ENCODE measurements around the gene MIPEP. TPM values are rescaled to one million over a fixed set of nuclear protein-coding genes. Genes with fewer than 3 reads are reported as not detected.

The MIPEP gene
- total RNA-seq, 4 donors from 2014 or later, result 5.2 to 20.1 (median 17.8) TPM

DNA sequence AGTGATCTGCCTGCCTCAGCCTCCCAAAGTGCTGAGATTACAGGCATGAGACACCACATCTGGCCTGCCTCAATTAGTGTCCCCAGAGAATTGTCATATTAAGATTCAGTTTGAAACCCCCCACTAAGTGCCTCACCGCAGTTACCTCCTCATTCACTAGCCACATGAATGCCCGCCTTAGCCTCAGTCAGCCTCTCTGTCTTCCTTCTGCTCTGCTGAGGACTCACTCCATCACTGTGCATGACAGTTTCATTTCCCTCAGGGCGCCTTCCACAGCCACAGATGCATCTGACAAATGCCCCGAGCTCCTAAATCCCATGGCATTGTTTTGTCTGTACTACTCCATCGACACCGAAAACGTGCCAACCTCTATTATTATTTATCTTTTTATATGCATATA is 23.3 kb downstream of the MIPEP start:
- Histone ChIP-seq H3K36me3 (no peaks in the 10 kb centered on the region), H3K27me3 (no peaks in the 10 kb centered on the region), H3K9me3 (no peaks in the 10 kb centered on the region), H3K4me3 (no peak overlapping the region), H3K27ac (no peak overlapping the region), H3K4me1 (no peaks in the 10 kb centered on the region)
- TF ChIP-seq, protein P1, sequence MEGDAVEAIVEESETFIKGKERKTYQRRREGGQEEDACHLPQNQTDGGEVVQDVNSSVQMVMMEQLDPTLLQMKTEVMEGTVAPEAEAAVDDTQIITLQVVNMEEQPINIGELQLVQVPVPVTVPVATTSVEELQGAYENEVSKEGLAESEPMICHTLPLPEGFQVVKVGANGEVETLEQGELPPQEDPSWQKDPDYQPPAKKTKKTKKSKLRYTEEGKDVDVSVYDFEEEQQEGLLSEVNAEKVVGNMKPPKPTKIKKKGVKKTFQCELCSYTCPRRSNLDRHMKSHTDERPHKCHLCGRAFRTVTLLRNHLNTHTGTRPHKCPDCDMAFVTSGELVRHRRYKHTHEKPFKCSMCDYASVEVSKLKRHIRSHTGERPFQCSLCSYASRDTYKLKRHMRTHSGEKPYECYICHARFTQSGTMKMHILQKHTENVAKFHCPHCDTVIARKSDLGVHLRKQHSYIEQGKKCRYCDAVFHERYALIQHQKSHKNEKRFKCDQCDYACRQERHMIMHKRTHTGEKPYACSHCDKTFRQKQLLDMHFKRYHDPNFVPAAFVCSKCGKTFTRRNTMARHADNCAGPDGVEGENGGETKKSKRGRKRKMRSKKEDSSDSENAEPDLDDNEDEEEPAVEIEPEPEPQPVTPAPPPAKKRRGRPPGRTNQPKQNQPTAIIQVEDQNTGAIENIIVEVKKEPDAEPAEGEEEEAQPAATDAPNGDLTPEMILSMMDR (IDR thresholded peaks at IDR 0.05), result no peak
- TF ChIP-seq EP300 (IDR thresholded peaks at IDR 0.05; ENCODE audit: low read depth) (no peak), POLR2AphosphoS5 (IDR thresholded peaks at IDR 0.05) (no peak), POLR2A (IDR thresholded peaks at IDR 0.05) (no peak)
- 91 to 93% methylated on average over 3 to 7 of the region's 7 CpGs for WGBS, 2 donors (ENCODE audit: low coverage in 1 of 2)
- in situ Hi-C loops (cut with MboI; ENCODE audit: low pct_ligation_motif_present in 1 of 4, low pct_unique_long_range_greater_than_20kb in 1 of 4, low sequenced_read_pairs in 3 of 4), result loop anchor here in 1 of 4 donors (25.0 kb wide), 1 partner anchor 404 kb away; no protein-coding TSS in a partner anchor
- no peak for DNase-seq
- intact Hi-C loops (cut with DNase I; ENCODE audit: low total_unique reads), result no loop called here

GRCh38 chr13:23865026-23865425 is 24.2 kb downstream of the MIPEP start:
- H3K27ac ChIP-seq, result no peak overlapping the region
- in situ Hi-C loops (cut with MboI; ENCODE audit: low pct_ligation_motif_present in 1 of 4, low pct_unique_long_range_greater_than_20kb in 1 of 4, low sequenced_read_pairs in 3 of 4) (loop anchor here in 1 of 4 donors (25.0 kb wide), 1 partner anchor 403 kb away; no protein-coding TSS in a partner anchor), intact Hi-C loops (cut with DNase I; ENCODE audit: low total_unique reads) (no loop called here)
- 42 to 56% methylated on average over 1 of the region's 1 CpG for WGBS, 2 donors (ENCODE audit: low coverage in 1 of 2)
- H3K9me3 ChIP-seq, result no peaks in the 10 kb centered on the region
- TF ChIP-seq, protein P1 (IDR thresholded peaks at IDR 0.05), result no peak
- TF ChIP-seq POLR2A (IDR thresholded peaks at IDR 0.05) (no peak), POLR2AphosphoS5 (IDR thresholded peaks at IDR 0.05) (no peak), EP300 (IDR thresholded peaks at IDR 0.05; ENCODE audit: low read depth) (no peak)
- H3K36me3 ChIP-seq, result no peaks in the 10 kb centered on the region
- H3K4me1 ChIP-seq, result no peaks in the 10 kb centered on the region
- H3K4me3 ChIP-seq, result no peak overlapping the region
- DNase-seq, result no peak
- H3K27me3 ChIP-seq, result no peaks in the 10 kb centered on the region

DNA sequence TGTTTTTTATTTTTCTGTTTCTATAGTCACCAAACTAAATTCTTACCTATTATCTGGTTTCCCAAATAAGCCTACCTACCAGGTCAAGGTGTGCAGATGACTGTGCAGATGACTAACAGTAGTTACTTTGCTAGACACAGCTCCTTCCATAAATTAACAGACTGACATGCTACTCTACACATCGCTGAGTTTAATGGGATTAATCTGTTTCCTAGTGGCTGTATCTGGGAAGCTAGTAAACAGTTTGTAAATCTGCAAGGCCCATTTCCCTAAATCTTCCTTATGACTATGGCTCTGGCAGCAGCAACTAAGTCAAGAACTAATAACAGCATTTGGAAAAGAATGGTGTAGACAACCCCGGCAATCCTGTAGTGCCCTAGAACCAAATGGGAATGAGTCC is 27.9 kb downstream of the MIPEP start:
- Histone ChIP-seq H3K4me3 (no peak overlapping the region), H3K27me3 (no peaks in the 10 kb centered on the region), H3K36me3 (no peaks in the 10 kb centered on the region), H3K9me3 (no peaks in the 10 kb centered on the region), H3K4me1 (no peaks in the 10 kb centered on the region), H3K27ac (no peak overlapping the region)
- in situ Hi-C loops (cut with MboI; ENCODE audit: low pct_ligation_motif_present in 1 of 4, low pct_unique_long_range_greater_than_20kb in 1 of 4, low sequenced_read_pairs in 3 of 4) (loop anchor here in 1 of 4 donors (25.0 kb wide), 1 partner anchor 399 kb away; no protein-coding TSS in a partner anchor), intact Hi-C loops (cut with DNase I; ENCODE audit: low total_unique reads) (no loop called here)
- TF ChIP-seq, protein P1 (IDR thresholded peaks at IDR 0.05), result no peak
- TF ChIP-seq POLR2AphosphoS5 (IDR thresholded peaks at IDR 0.05), result no peak
- no peak for TF ChIP-seq EP300 (IDR thresholded peaks at IDR 0.05; ENCODE audit: low read depth)
- TF ChIP-seq POLR2A (IDR thresholded peaks at IDR 0.05), result no peak
- DNase-seq, result no peak
- 70 to 88% methylated on average over 2 of the region's 2 CpGs for WGBS, 2 donors (ENCODE audit: low coverage in 1 of 2)

GRCh38 chr13:23859904-23860303 is 29.3 kb downstream of the MIPEP start:
- no peaks in the 10 kb centered on the region for H3K27me3 ChIP-seq
- intact Hi-C loops (cut with DNase I; ENCODE audit: low total_unique reads), result no loop called here

More at GRCh38 chr13:23859904-23860303, 29.3 kb downstream of the MIPEP start:
- no peaks in the 10 kb centered on the region for H3K4me1 ChIP-seq
- H3K27ac ChIP-seq, result no peak overlapping the region
- DNase-seq, result no peak
- no peak overlapping the region for H3K4me3 ChIP-seq
- H3K9me3 ChIP-seq, result no peaks in the 10 kb centered on the region
- H3K36me3 ChIP-seq, result peaks cover 0 to 6% (median 0%) of the 10 kb centered on the region in 4 donors
- TF ChIP-seq EP300 (IDR thresholded peaks at IDR 0.05; ENCODE audit: low read depth), result no peak
- no peak for TF ChIP-seq POLR2A (IDR thresholded peaks at IDR 0.05)
- TF ChIP-seq, protein P1 (IDR thresholded peaks at IDR 0.05), result no peak
- no peak for TF ChIP-seq POLR2AphosphoS5 (IDR thresholded peaks at IDR 0.05)
- in situ Hi-C loops (cut with MboI; ENCODE audit: low pct_ligation_motif_present in 1 of 4, low pct_unique_long_range_greater_than_20kb in 1 of 4, low sequenced_read_pairs in 3 of 4), result loop anchor here in 1 of 4 donors (25.0 kb wide), 1 partner anchor 398 kb away; no protein-coding TSS in a partner anchor
- WGBS, 2 donors (ENCODE audit: low coverage in 1 of 2), result 100% methylated on average over 2 of the region's 2 CpGs; no CpG with 5 or more reads in 1 of the 2 donors

Measured in transverse colon (tissue), 4 donors.